GM18499 (cell line): Measurements from ENCODE around the gene OSR1.
"Not testable (repeated sequence)": the region's sequence is repeated elsewhere in the genome, so short reads cannot be mapped to it uniquely, and the experiment has no call there.

Source experiments
- ATAC-seq: cut with Tn5 transposase; IDR thresholded peaks from one replicate; pipeline ENCODE4 v1.9.1; 2021; ENCODE audit warnings: moderate number of reproducible peaks; ENCODE audit not compliant: insufficient read depth, unreplicated experiment

The OSR1 gene

GRCh38 chr2:19337202-19337601 lies 21.2 kb downstream of the OSR1 start:
- ATAC-seq: no peak

GRCh38 chr2:19336781-19337180 lies 21.6 kb downstream of the OSR1 start:
- no peak for ATAC-seq

GRCh38 chr2:19332503-19332902 lies 25.9 kb downstream of the OSR1 start:
- no peak for ATAC-seq

- ATAC-seq: no peak
These were observed 27.0 kb downstream of the OSR1 start for GRCh38 chr2:19331450-19331849.

- no peak for ATAC-seq
These were observed 28.0 kb downstream of the OSR1 start for GRCh38 chr2:19330436-19330835.

GRCh38 chr2:19329445-19329844 lies 29.0 kb downstream of the OSR1 start:
- ATAC-seq: no peak

GRCh38 chr2:19327496-19327895 lies 30.9 kb downstream of the OSR1 start:
- ATAC-seq: no peak

GRCh38 chr2:19321946-19322345 lies 36.5 kb downstream of the OSR1 start:
- no peak for ATAC-seq

GRCh38 chr2:19320813-19321212 lies 37.6 kb downstream of the OSR1 start:
- no peak for ATAC-seq

GRCh38 chr2:19319698-19320097 lies 38.7 kb downstream of the OSR1 start:
- no peak for ATAC-seq

GRCh38 chr2:19319064-19319463 lies 39.4 kb downstream of the OSR1 start:
- no peak for ATAC-seq

- ATAC-seq: no peak
These were observed 44.9 kb downstream of the OSR1 start for GRCh38 chr2:19313553-19313952.

- no peak for ATAC-seq
These were observed 45.5 kb downstream of the OSR1 start for GRCh38 chr2:19312949-19313348.

- not testable (repeated sequence) for ATAC-seq
These were observed 52.4 kb downstream of the OSR1 start for GRCh38 chr2:19306065-19306464.

- not testable (repeated sequence) for ATAC-seq
These were observed 52.9 kb downstream of the OSR1 start for GRCh38 chr2:19305400-19306055.

- ATAC-seq: no peak
These were observed 56.7 kb downstream of the OSR1 start for GRCh38 chr2:19301706-19302105.
